K562 (cell line): ENCODE measurements around the gene ZNF618. TPM values are rescaled to one million over a fixed set of nuclear protein-coding genes. Genes with fewer than 3 reads are reported as not detected.
A peak's percentile ranks its signal among the peaks of the same experiment; 100 is the strongest.

Source experiments
- ATAC-seq: fragments of 200-7000 bp; cut with Tn5 transposase; 3 replicates; pipeline ENCODE4 v1.9.1; 2020; ENCODE audit warnings: moderate library complexity
- BruUV-seq: library from RNA; stranded (reverse); fragments of 400-500 nt; replicated peaks from 2 replicates; lab custom pipeline; 2021; lab: Mats Ljungman, UMichigan
- CTCF ChIA-PET: fragments of 300-600 bp; formaldehyde crosslinking; extraction: SDS; loops from one replicate; lab custom pipeline; 2021; ENCODE audit warnings: low intra/inter-chr PET ratio; lab: Yijun Ruan, JAX
- POLR2A ChIA-PET: fragments of 300-600, 350-650 bp; sonication (Branson Sonifier 250); formaldehyde crosslinking; extraction: SDS; loops from one replicate; lab custom pipeline; 2021; ENCODE audit warnings: antibody characterized with exemption, inconsistent platforms; lab: Yijun Ruan, JAX
- DNase-seq, 4 experiments: peaks; one replicate each; pipeline versions ENCODE4 v3.0.0 to v3.0.0-alpha.2; 2011 to 2018; ENCODE audit warnings: low spot score in 3 of 4, mixed read lengths in 3 of 4; ENCODE audit errors: extremely low read depth in 1 of 4
- FAIRE-seq: peaks from 2 replicates; lab custom pipeline; 2011; peaks lifted over from hg19 to GRCh38; lab: Jason Lieb, UNC
- H2AFZ ChIP-seq: 2 replicates; pipeline ENCODE4 v1.6.0; 2011; ENCODE audit warnings: low read depth, low read length, control low read depth, inconsistent platforms
- H3K27ac ChIP-seq: fragments of 200-600 bp; 3 replicates; pipeline ENCODE4 v1.8.0; 2011; ENCODE audit warnings: low read depth, mild to moderate bottlenecking, control low read depth, inconsistent platforms, low read length, moderate library complexity, mixed read lengths; ENCODE audit errors: extremely low read depth
- H3K27me3 ChIP-seq, 2 experiments: fragments of 300-600 bp in 1 of 2; 2 replicates in 1 of 2; 3 replicates in 1 of 2; pipeline versions ENCODE4 v1.6.0 to v1.8.0; 2011; ENCODE audit warnings: inconsistent platforms in 2 of 2, low read length in 2 of 2, mild to moderate bottlenecking in 1 of 2, mixed read lengths in 1 of 2, moderate library complexity in 1 of 2; ENCODE audit not compliant: control insufficient read depth in 2 of 2, insufficient read depth in 2 of 2
- H3K36me3 ChIP-seq: fragments of 300-600 bp; 3 replicates; pipeline ENCODE4 v1.8.0; 2011; ENCODE audit warnings: mild to moderate bottlenecking, low read length, inconsistent platforms; ENCODE audit not compliant: control insufficient read depth, insufficient read depth
- H3K4me1 ChIP-seq, 2 experiments: fragments of 200-600 bp in 1 of 2; replicated peaks in 1 of 2; 2 replicates in 1 of 2; 3 replicates in 1 of 2; pipeline versions ENCODE4 v1.5.1 to v1.8.0; 2011; ENCODE audit warnings: inconsistent platforms in 2 of 2, low read length in 2 of 2, mild to moderate bottlenecking in 1 of 2, mixed read lengths in 1 of 2, moderate library complexity in 1 of 2; ENCODE audit not compliant: control insufficient read depth in 2 of 2, insufficient read depth in 2 of 2
- H3K4me2 ChIP-seq: 2 replicates; pipeline ENCODE4 v1.6.1; 2011; ENCODE audit warnings: low read length, control low read depth, inconsistent platforms, mixed read lengths; ENCODE audit not compliant: insufficient read depth
- H3K4me3 ChIP-seq: fragments of 200-600 bp; sonication (generic), shearing (Covaris generic); 2 replicates; pipeline ENCODE4 v1.5.1; 2016; ENCODE audit warnings: control low read depth, inconsistent platforms
- H3K79me2 ChIP-seq: fragments of 200-600 bp; 3 replicates; pipeline ENCODE4 v1.8.0; 2011; ENCODE audit warnings: low read length, inconsistent platforms; ENCODE audit not compliant: control insufficient read depth, insufficient read depth
- H3K9ac ChIP-seq, 2 experiments: 2 replicates each; pipeline versions ENCODE4 v1.6.0 to v1.6.1; 2011; ENCODE audit warnings: low read depth in 2 of 2, low read length in 2 of 2, control low read depth in 1 of 2, inconsistent platforms in 1 of 2, mild to moderate bottlenecking in 1 of 2, mixed read lengths in 1 of 2; ENCODE audit not compliant: insufficient read depth in 1 of 2
- H3K9me1 ChIP-seq: one replicate; pipeline ENCODE4 v1.6.0; 2011; ENCODE audit warnings: inconsistent platforms, mild to moderate bottlenecking, low read length, moderate library complexity; ENCODE audit not compliant: control insufficient read depth, insufficient read depth
- H3K9me3 ChIP-seq: replicated peaks from 2 replicates; pipeline ENCODE4 v1.5.1; 2011; ENCODE audit warnings: low read depth, low read length, inconsistent platforms; ENCODE audit not compliant: control insufficient read depth, insufficient read depth
- H4K20me1 ChIP-seq: replicated peaks from 2 replicates; pipeline ENCODE4 v1.6.1; 2011; ENCODE audit warnings: low read length, inconsistent platforms, mixed read lengths; ENCODE audit not compliant: control insufficient read depth, insufficient read depth
- FOSL1 ChIP-seq: fragments of 200-800 bp; sonication (Bioruptor generic); conservative IDR thresholded peaks from 2 replicates; pipeline ENCODE4 v1.6.1; 2016; ENCODE audit warnings: missing genetic modification characterization, missing compliant biosample characterization
- HNRNPH1 ChIP-seq: fragments of 200-400 bp; formaldehyde crosslinking; optimal IDR thresholded peaks from 2 replicates; pipeline ENCODE3; 2017; ENCODE audit warnings: low read depth, mild to moderate bottlenecking, low read length, moderate library complexity
- HSF4 ChIP-seq: fragments of 250-450 bp; sonication (Bioruptor Pico); IDR thresholded peaks from 2 replicates; pipeline ENCODE4 v2.1.2; 2022; ENCODE audit warnings: mild to moderate bottlenecking, moderate library complexity, borderline replicate concordance
- MTA1 ChIP-seq: fragments of 450-650 bp; IDR thresholded peaks from 2 replicates; pipeline ENCODE4 v1.6.1; 2017; ENCODE audit warnings: borderline replicate concordance
- NFE2 ChIP-seq: IDR thresholded peaks from 2 replicates; pipeline ENCODE4 v1.6.1; 2014; ENCODE audit warnings: antibody characterized with exemption, low read depth
- SRSF3 ChIP-seq: fragments of 200-400 bp; formaldehyde crosslinking; IDR thresholded peaks from 2 replicates; pipeline ENCODE4 v1.6.1; 2016; ENCODE audit warnings: mild to moderate bottlenecking, low read length, moderate library complexity; ENCODE audit not compliant: insufficient read depth
- TFE3 ChIP-seq: fragments of 450-650 bp; formaldehyde crosslinking; IDR thresholded peaks from 2 replicates; pipeline ENCODE4 v1.4.0; 2020; ENCODE audit warnings: mild to moderate bottlenecking, mixed read lengths
- USF2 ChIP-seq: sonication (generic); formaldehyde crosslinking; IDR thresholded peaks from 2 replicates; pipeline ENCODE4 v1.5.0; 2020; ENCODE audit warnings: missing genetic modification reagents
- ZBTB5 ChIP-seq: fragments of 450-650 bp; IDR thresholded peaks from 2 replicates; pipeline ENCODE4 v1.6.1; 2017; ENCODE audit warnings: antibody characterized with exemption
- ZFP1 ChIP-seq: fragments of 450-650 bp; formaldehyde crosslinking; IDR thresholded peaks from 2 replicates; pipeline ENCODE4 v1.4.0; 2020; ENCODE audit warnings: mild to moderate bottlenecking, mixed read lengths
- ZMIZ1 ChIP-seq, 2 experiments: fragments of 150-350 bp in 1 of 2; IDR thresholded peaks; 2 replicates each; pipeline ENCODE4 v1.6.1; 2012 to 2016; ENCODE audit warnings: low read depth in 2 of 2, low read length in 2 of 2, mild to moderate bottlenecking in 1 of 2, moderate library complexity in 1 of 2
- ZNF121 ChIP-seq: sonication (generic); formaldehyde crosslinking; conservative IDR thresholded peaks from 2 replicates; pipeline ENCODE4 v1.8.0; 2022; ENCODE audit warnings: missing genetic modification reagents
- ZNF354B ChIP-seq: fragments of 250-450 bp; sonication (Bioruptor Pico); IDR thresholded peaks from 2 replicates; pipeline ENCODE4 v1.4.0; 2020
- ZNF717 ChIP-seq: fragments of 250-450 bp; sonication (Bioruptor Pico); IDR thresholded peaks from 2 replicates; pipeline ENCODE4 v1.5.0; 2021
- WGBS: fragments of 100-300 bp; shearing (Covaris generic); methylation state at CpG from one replicate; pipeline ENCODE4 v1.1.6; 2016; ENCODE audit warnings: low coverage, mixed read lengths; ENCODE audit not compliant: insufficient coverage; ENCODE audit errors: missing lambda C conversion rate; 5-methylcytosine and 5-hydroxymethylcytosine counted together
- in situ Hi-C: fragments of 300-500 bp; cut with MboI; formaldehyde crosslinking; loops from 4 replicates; pipeline ENCODE4 v1.15.0; 2018; ENCODE audit warnings: inconsistent platforms, mixed read lengths
- intact Hi-C: fragments of 100-400 bp; cut with micrococcal nuclease; formaldehyde crosslinking; loops from 2 replicates; pipeline ENCODE4 v1.14.2; 2022
- polyA plus RNA-seq, 8 experiments: library from polyadenylated mRNA; depleted of rRNA in 4 of 8; stranded (reverse) in 5 of 8; unstranded in 3 of 8; fragments of >200 nt; fragmentation: Nextera tagmentation in 2 of 8; fragmentation: Illumina TruSeq in 1 of 8; extraction: Ambion mirVana in 2 of 8; extraction: Trizol in 1 of 8; gene quantifications; 2 replicates each; pipeline versions ENCODE4 v1.2.1 to v1.2.3, GENCODE V29; 2011 to 2014; ENCODE audit warnings: inconsistent platforms in 1 of 8, missing spikeins in 1 of 8
- total RNA-seq, 7 experiments: library from RNA; depleted of rRNA in 6 of 7; stranded (reverse); fragments of >200 nt in 6 of 7; fragmentation: Illumina TruSeq in 2 of 7; extraction: Trizol in 2 of 7; gene quantifications; 2 replicates each; pipeline versions ENCODE4 v1.2.1 to v1.2.3, GENCODE V29; 2011 to 2021; ENCODE audit warnings: low replicate concordance in 1 of 7

Gene ZNF618
- total and polyA plus RNA-seq, 9 of the 15 experiments (the other 6 are each of a cell fraction or from before 2014, with no cell fraction given), result 0.08 to 13.7 (median 3.4) TPM

- peak; percentile 52 for FAIRE-seq
- intact Hi-C loops, result no loop called here
- TF ChIP-seq SRSF3 (no peak), TFE3 (CRISPR knock-in tag) (peak; percentile 41; the same call in 1 of the 2 replicates), HNRNPH1 (no peak), ZMIZ1 (IDR thresholded peaks at IDR 0.05; ENCODE audit: low read depth in 2 of 2, low read length in 2 of 2) (no peak), ZNF354B (CRISPR knock-in tag) (no peak), ZNF717 (CRISPR knock-in tag) (no peak), ZNF121 (no peak), HSF4 (CRISPR knock-in tag) (no peak), NFE2 (no peak), ZFP1 (CRISPR knock-in tag) (no peak), FOSL1 (tag) (peak; percentile 47), ZBTB5 (no peak), USF2 (CRISPR knock-in tag) (no peak), MTA1 (no peak)
These were observed 53.7 kb downstream of the ZNF618 start for GRCh38 chr9:113929634-113930389.

More at GRCh38 chr9:113929634-113930389, 53.7 kb downstream of the ZNF618 start:
- Histone ChIP-seq H3K36me3 (no peaks in the 10 kb centered on the region), H3K4me3 (no peak overlapping the region), H4K20me1 (peaks cover 5% of the 10 kb centered on the region; the same call in 1 of the 2 replicates), H3K27me3 (peaks cover 0 to 4% of the 10 kb centered on the region in 2 experiments; a peak in 1 of 5 replicates), H3K79me2 (peaks cover 10% of the 10 kb centered on the region; the same call in 2 of the 3 replicates), H3K9me1 (no peaks in the 10 kb centered on the region), H3K9me3 (no peaks in the 10 kb centered on the region), H3K9ac (no peak overlapping the region), H3K4me2 (peak overlapping the region; percentile 20; the same call in 1 of the 2 replicates), H3K27ac (no peak overlapping the region), H3K4me1 (peaks cover 0 to 11% of the 10 kb centered on the region in 2 experiments; a peak in 3 of 5 replicates), H2AFZ (no peak overlapping the region)
- WGBS, result 10% methylated on average over 6 of the region's 6 CpGs
- ATAC-seq (peak; percentile 70), DNase-seq (peak in 2 of 4 experiments; percentile 20 to 31)
- no TSS peak for BruUV-seq
- in situ Hi-C loops, result no loop called here
- POLR2A ChIA-PET, result no interaction called here
- CTCF ChIA-PET, result no interaction called here
